Right cardiac atrium (tissue), 5 donors: ENCODE measurements around the gene LCAT. TPM values are rescaled to one million over a fixed set of nuclear protein-coding genes. Genes with fewer than 3 reads are reported as not detected.

Experiments used
- ATAC-seq, 2 donors: fragments of 200-7000 bp; cut with Tn5 transposase; one replicate each; pipeline versions ENCODE4 v1.8.0 to v1.9.1; 2020; ENCODE audit warnings: moderate library complexity in 2 of 2, mild to moderate bottlenecking in 1 of 2
- DNase-seq, 3 donors: peaks; one replicate each; pipeline ENCODE4 v3.0.0-alpha.2; 2020
- H3K27ac ChIP-seq: one replicate; pipeline ENCODE4 v1.5.1; 2013; ENCODE audit warnings: mild to moderate bottlenecking, low read length, control low read depth, moderate library complexity
- H3K27me3 ChIP-seq: one replicate; pipeline ENCODE4 v1.6.1; 2013; ENCODE audit not compliant: control insufficient read depth, insufficient read depth
- H3K4me1 ChIP-seq: one replicate; pipeline ENCODE4 v1.6.1; 2013; ENCODE audit warnings: low read length; ENCODE audit not compliant: control insufficient read depth, insufficient read depth
- H3K4me3 ChIP-seq: one replicate; pipeline ENCODE4 v1.5.1; 2013; ENCODE audit warnings: low read length, control low read depth
- H3K9me3 ChIP-seq: one replicate; pipeline ENCODE4 v1.6.1; 2013; ENCODE audit warnings: low read length; ENCODE audit not compliant: control insufficient read depth
- WGBS: extraction: QIAGEN DNeasy Blood & Tissue Kit; methylation state at CpG from one replicate; pipeline ENCODE4 v1.1.7; 2013; 5-methylcytosine and 5-hydroxymethylcytosine counted together
- intact Hi-C, 4 donors: fragments of 100-400 bp; cut with DNase I; formaldehyde crosslinking; loops; one replicate each; pipeline versions ENCODE4 v1.11.0 to v1.14.0; 2022 to 2023
- polyA plus RNA-seq: library from polyadenylated mRNA; stranded (reverse); fragments of 200-250 nt; gene quantifications from one replicate; pipeline ENCODE4 v1.2.3, GENCODE V29; 2013
- total RNA-seq, 4 donors: library from RNA; stranded (reverse); fragmentation: NEBNext Ultra II Directional; extraction: Animal tissue kit (Norgen Biotek cat#: 25700); gene quantifications; one replicate each; pipeline ENCODE4 v1.2.1, GENCODE V29; 2021
- donor health status: healthy with polysubstance abuse.
- donor health status: DM: no; HTN: yes; CAD: no.
- donor health status: DM: no; HTN: no; CAD: no.
- donor health status: DM: no; HTN: yes; CAD: no; lungs with severe emphysema.
- donor health status: DM: yes; HTN: yes; CAD: no.

The LCAT gene
- total and polyA plus RNA-seq, 5 donors = 15.0 to 27.0 (median 17.0) TPM

DNA sequence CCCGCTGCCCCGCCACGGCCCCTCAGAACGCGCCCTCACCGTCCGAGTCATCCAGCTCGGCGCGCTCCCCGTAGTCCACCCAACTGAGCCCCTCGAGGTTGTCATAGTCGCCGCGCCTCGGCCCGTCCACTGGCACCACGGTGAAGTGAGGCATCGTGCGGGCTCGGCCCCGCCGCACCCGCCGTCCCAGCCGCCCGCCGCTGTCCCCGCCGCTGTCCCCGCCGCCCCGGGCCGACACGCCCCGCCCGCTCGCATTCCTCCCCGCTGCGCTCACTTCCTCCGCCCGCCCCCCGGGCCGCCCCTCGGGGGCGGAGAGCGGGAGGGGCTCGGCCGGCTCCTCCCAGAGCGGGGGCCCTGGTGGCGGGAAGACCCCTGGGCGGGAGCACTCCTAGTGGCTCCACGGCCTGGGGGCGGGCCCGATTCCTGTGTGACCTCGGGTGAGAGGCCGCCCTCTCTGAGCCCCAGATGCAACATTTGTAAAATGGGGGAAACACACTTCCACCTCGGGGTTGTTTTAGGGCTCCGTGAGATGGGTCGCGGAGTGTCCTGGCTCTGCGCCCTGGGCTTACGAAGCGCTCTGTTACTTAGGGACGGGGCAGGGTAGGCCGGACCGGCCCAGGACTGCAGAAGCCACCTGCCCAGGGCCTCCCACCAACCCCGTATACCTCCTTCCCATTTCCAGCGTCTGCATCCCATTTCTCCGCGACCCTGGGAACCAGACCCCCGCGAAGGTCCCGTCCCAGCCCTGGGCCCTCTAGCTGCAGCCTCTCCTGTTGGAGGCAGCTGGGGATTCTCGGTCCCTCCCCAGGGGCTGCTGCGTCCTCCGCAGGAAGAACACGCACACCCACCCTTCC, 24.7 kb upstream of the LCAT start, which contains the start of gene SLC12A4:
TSS of gene SLC12A4 (minus strand) at position 238 of the 854 bp plus-strand sequence. CDS start at position 154, 84 bp downstream.
- ATAC-seq = peak; percentile 90 to 92
- peak; percentile 91 to 97 (median 95) for DNase-seq
- intact Hi-C loops = no loop called here
- WGBS = 1% methylated on average over 78 of the region's 78 CpGs
- H3K4me3 ChIP-seq = peak within 1 kb of the TSS; percentile 73
- peaks cover 26% of the 10 kb centered on the region for H3K4me1 ChIP-seq
- H3K27me3 ChIP-seq = no peaks in the 10 kb centered on the region
- no peaks in the 10 kb centered on the region for H3K9me3 ChIP-seq
- peak within 1 kb of the TSS; percentile 83 for H3K27ac ChIP-seq

DNA sequence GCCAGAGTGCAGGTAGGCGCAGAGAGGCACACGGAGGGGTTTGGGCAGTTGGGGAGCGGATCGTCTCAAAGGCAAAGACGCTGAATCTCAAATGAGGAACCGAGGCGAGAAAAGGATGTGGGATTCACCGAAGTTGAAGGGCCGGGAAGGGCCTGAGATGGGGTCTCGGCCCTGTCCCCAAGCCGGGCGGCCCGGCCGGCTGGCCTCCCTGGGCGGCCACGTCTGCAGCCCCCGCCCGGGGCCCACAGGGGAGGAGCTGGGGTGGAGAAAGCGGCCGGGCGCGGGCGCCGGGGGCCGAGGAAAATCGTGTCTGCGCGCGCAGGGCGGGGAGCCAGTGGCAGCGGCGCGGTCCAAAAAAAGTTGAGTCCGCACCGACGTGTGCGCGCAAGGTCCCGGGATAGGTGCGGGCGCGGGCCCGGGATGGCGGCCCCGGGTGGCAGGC, 24.1 kb upstream of the LCAT start:
- Histone ChIP-seq H3K9me3 (no peaks in the 10 kb centered on the region), H3K27me3 (no peaks in the 10 kb centered on the region), H3K27ac (peak overlapping the region; percentile 83), H3K4me1 (peaks cover 32% of the 10 kb centered on the region), H3K4me3 (peak overlapping the region; percentile 73)
- intact Hi-C loops = no loop called here
- WGBS = under 1% methylated on average over 44 of the region's 45 CpGs
- ATAC-seq (peak; percentile 39 to 41), DNase-seq (peak; percentile 72 to 88 (median 87))

DNA sequence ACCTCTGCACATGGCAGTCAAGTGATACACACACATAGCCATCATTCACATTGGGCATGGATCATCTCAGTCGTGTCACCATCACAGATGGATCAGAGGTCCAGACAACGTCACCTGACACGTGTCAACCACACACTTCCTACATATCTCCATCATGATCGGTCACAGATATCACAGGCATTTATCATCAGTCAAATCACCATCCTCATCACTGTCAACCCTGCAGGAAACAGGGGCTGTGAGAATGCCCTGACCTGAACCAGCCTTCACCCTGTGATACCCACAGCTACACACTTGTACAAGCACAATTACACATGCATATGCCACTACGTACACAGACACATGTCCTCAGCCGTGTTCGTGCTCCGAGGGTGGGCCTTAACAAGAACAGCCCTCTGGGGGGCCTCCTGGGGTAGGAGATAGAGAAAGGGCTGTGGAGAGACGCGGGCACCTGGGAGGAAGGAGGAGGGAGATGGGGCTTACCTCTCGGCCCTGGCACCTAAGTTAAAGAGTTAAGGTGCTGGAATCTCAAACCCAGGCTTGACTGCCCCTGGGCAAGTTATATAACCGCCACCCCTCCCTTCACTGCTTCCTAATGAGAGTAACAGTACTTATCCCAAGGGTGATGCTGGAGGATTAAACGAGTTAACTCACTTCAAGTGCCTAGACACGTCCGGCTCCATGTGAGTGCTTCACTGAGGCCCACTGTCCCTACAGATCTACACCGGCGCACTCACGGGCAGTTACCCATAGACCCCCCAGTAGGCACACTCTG, 23.4 kb upstream of the LCAT start:
- 5% methylated on average over 18 of the region's 18 CpGs for WGBS
- H3K27me3 ChIP-seq = no peaks in the 10 kb centered on the region
- peak overlapping the region; percentile 73 for H3K4me3 ChIP-seq
- H3K4me1 ChIP-seq = peaks cover 34% of the 10 kb centered on the region
- H3K9me3 ChIP-seq = no peaks in the 10 kb centered on the region
- H3K27ac ChIP-seq = peak overlapping the region; percentile 83
- intact Hi-C loops = no loop called here
- DNase-seq = no peak
- ATAC-seq = no peak

DNA sequence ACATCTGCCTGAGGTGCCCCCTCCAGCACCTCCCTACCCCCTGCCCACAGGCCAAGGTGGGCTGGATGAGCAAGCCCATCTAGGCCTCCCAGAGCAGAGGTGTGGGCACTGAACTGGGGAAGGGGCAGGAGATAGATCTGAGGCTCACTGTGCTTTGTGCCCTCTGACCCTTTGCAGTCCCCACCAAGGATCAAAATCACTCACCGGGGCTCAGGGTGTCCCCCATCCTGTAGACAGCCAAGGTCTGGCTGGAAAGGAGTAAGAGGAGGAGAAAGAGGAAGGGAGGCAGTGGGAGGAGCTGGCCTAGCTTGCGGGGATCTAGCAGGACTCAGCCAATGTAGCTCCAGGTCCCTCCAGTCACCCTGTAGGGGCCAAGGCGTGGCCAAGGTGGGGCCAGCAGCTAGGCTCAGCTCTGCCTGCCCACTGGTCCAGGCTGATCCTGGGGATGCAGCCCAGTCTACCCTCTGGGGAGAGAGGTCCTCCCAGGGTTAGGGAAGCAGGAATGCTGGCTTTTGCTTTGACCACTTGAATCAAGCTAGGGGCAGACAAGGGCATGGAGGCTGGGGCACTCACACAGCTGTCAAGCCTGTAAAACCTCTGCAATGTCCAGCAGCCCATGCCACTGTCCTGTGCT, 22.7 kb upstream of the LCAT start:
- peaks cover 34% of the 10 kb centered on the region for H3K4me1 ChIP-seq
- ATAC-seq (peak; percentile 8 to 20), DNase-seq (peak; percentile 74 to 83 (median 80))
- intact Hi-C loops = no loop called here
- H3K27ac ChIP-seq = peak overlapping the region; percentile 83
- no peaks in the 10 kb centered on the region for H3K9me3 ChIP-seq
- H3K4me3 ChIP-seq = peak overlapping the region; percentile 73
- WGBS = 41% methylated on average over 3 of the region's 3 CpGs
- no peaks in the 10 kb centered on the region for H3K27me3 ChIP-seq

DNA sequence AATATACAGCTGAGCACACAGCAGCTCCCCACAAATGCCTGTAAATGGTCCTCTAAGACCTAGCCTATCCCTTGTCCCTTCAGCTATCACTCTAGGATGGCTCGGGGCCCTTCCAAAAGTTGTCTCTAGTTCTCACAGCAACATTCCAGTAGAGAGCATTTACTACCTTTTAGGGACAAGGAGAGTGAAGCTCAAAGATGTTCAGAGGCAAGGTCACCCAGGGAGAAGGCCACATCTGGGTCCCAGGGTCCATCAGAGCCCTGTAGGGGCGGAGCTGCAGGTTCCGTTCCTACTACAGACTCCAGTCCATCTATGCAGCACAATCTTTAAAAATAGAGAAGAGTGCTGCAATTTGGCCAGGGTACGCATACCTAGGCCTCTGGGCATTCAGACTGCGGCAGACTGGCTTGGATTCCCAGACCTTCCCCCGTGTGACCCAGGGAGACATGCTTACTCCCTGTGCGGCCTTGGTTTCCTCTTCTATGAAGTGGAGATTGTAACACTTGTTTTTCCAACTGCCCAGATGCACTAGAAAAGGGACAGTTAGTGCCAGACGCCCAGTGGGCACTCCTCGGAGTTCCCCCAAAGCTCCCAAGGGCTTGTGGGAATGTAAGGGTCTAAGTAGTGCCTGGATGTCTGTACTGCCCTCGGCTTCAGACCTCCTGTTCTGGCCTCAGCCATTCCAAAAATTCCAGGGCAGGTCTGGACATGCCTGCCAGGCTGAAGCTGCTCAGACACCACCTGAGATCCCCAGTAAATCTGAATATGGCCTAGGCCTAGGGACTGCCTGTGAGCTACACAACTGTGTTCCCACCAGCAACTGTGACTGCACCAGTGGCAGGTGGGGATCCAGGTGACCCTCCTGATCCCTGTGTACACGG, 22.0 kb upstream of the LCAT start:
- DNase-seq (no peak), ATAC-seq (no peak)
- no peak overlapping the region for H3K4me3 ChIP-seq
- H3K27me3 ChIP-seq = no peaks in the 10 kb centered on the region
- H3K4me1 ChIP-seq = peaks cover 34% of the 10 kb centered on the region
- H3K9me3 ChIP-seq = no peaks in the 10 kb centered on the region
- intact Hi-C loops = no loop called here
- H3K27ac ChIP-seq = peak overlapping the region; percentile 83
- 40% methylated on average over 11 of the region's 11 CpGs for WGBS

DNA sequence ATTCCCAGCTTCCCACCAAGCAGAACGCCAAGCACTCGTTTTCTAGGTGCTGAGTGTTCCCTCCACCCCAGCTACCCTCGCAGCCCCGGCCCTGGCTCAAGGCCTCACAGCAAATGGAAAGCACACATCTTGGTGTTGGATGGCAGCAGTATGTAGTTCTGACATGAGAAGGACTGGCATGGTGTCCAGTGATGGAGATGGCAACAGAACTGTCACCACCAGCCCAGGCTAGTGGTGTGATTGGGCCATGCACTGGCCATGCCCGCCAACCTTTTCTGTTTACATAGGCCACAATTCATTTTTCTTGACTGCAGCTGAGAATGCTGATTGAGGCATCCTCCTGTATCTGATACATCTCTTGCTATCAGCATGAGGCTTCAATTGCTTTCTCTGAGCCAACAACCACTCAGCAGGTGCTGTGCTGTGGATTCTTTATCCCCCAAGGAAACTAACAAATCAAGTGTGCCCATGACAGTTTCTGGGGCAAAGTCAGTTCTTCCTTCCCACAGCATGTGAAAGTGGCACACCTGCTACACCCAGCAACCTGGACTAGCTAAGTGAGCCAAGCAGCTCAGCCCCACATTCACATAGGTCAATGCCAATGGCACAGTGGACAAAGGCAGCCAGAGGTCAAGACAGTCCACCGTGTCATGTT, 20.7 kb upstream of the LCAT start:
- H3K4me3 ChIP-seq = no peak overlapping the region
- no peak for DNase-seq
- ATAC-seq = no peak
- peak overlapping the region; percentile 64 for H3K27ac ChIP-seq
- no peaks in the 10 kb centered on the region for H3K27me3 ChIP-seq
- H3K9me3 ChIP-seq = no peaks in the 10 kb centered on the region
- intact Hi-C loops = no loop called here
- 56% methylated on average over 6 of the region's 6 CpGs for WGBS
- H3K4me1 ChIP-seq = peaks cover 44% of the 10 kb centered on the region

DNA sequence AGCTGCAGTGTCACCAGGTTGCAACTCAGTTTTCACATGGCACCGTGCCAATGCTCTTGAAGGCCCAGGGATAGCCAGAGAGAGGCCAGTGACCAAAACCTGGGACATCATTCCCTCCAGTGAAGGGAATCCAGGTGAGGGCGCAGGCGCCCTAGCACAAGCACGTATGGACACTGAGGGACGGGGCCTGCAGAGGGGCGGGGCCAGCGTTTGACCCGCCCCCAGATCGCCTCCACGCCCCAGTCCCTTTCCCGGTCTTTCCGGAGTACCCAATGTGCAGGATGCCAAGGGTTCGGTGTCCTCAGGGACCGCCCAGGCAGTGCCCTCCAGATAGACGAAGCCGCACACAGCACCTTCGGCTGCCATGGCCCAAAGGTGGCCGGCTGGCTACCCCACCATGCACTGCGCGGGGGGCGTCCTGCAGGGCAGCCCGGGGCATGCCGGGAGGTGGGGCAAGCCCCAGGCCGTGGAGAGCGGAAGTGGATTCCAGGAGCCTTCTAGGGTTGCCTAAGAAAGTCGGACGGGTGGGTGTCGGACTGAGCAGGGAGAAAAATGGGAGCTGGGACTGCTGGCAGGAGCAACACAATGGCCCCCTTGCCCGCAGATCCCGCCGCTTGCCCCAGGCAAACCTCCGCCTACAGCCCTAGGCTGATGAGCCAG, 19.9 kb upstream of the LCAT start:
- peak; percentile 54 to 83 (median 71) for DNase-seq
- ATAC-seq = peak in 1 of 2 donors; percentile 9

DNA sequence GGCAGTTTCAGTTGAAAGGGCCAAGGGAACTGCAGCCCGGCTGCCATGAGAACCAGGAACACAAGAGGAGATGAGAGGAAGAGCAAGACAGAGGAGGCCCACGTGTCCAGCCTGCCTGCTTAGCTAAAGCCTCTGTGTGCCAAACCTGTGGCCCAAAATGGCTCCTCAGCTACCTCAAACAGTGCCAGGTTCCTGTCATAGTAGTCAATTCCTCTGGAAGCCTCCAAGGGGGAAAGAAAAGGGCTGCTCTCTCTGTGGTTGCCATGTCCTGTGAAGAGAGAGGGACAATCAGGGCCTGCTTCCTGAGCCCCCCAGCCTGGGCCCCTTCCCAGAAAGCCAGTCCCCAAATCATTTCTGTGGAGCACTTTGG, 19.4 kb upstream of the LCAT start:
- intact Hi-C loops = no loop called here
- DNase-seq (no peak), ATAC-seq (no peak)
- Histone ChIP-seq H3K9me3 (no peaks in the 10 kb centered on the region), H3K27ac (peak overlapping the region; percentile 64), H3K4me3 (no peak overlapping the region), H3K27me3 (no peaks in the 10 kb centered on the region), H3K4me1 (peaks cover 49% of the 10 kb centered on the region)
- WGBS = 46% methylated on average over 2 of the region's 2 CpGs

More for the DNA sequence above, 19.9 kb upstream of the LCAT start:
- 35% methylated on average over 32 of the region's 32 CpGs for WGBS
- Histone ChIP-seq H3K9me3 (no peaks in the 10 kb centered on the region), H3K27ac (peak overlapping the region; percentile 64), H3K4me3 (no peak overlapping the region), H3K4me1 (peaks cover 49% of the 10 kb centered on the region), H3K27me3 (no peaks in the 10 kb centered on the region)
- intact Hi-C loops = no loop called here

DNA sequence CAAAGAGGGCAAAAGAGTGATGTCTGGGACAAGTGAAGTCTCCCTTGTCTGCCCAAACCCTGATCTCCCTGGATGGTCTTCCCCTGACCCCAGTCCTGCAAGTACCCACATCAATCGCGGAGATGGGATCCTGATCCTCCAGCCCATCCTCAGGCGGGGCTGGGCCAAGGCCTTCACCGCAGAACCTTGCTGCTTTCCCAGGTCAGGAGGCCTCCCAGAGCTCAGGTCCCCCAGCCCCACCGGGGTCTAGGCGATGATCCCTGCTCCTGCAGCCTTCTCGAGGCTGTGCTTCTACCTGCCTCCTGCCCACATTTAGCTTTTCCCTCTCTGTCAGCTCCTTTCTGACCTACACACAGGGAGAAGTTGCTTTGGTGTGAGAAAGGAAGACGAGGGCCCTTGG, 18.2 kb upstream of the LCAT start:
- no peak for DNase-seq
- Histone ChIP-seq H3K27ac (peak overlapping the region; percentile 14), H3K27me3 (no peaks in the 10 kb centered on the region), H3K4me3 (no peak overlapping the region), H3K4me1 (peaks cover 49% of the 10 kb centered on the region), H3K9me3 (no peaks in the 10 kb centered on the region)
- ATAC-seq = no peak
- 91% methylated on average over 8 of the region's 8 CpGs for WGBS
- intact Hi-C loops = no loop called here
